ENCODE results near the gene MARK2. TPM values are rescaled to one million over a fixed set of nuclear protein-coding genes. Genes with fewer than 3 reads are reported as not detected.
"Not testable (repeated sequence)": the region's sequence is repeated elsewhere in the genome, so short reads cannot be mapped to it uniquely, and the experiment has no call there.

The MARK2 gene
- total RNA-seq, 1 donor from 2014 or later = 44.7 TPM

GRCh38 chr11:63846897-63847296 lies 8.0 kb downstream of the MARK2 start:
- no peak overlapping the region for H3K4me3 Mint-ChIP-seq
- H3K36me3 Mint-ChIP-seq (ENCODE audit: low read depth) = peaks cover 32% of the 10 kb centered on the region
- intact Hi-C loops (cut with micrococcal nuclease) = no loop called here
- no peaks in the 10 kb centered on the region for H3K27me3 Mint-ChIP-seq (ENCODE audit: insufficient read depth)
- no peak overlapping the region for H3K27ac Mint-ChIP-seq
- no peaks in the 10 kb centered on the region for H3K9me3 Mint-ChIP-seq
- H3K4me1 Mint-ChIP-seq (ENCODE audit: low read depth) = peaks cover 59% of the 10 kb centered on the region
- DNase-seq (ENCODE audit: low spot score) = no peak

- no peak for DNase-seq (ENCODE audit: low spot score)
- no peaks in the 10 kb centered on the region for H3K9me3 Mint-ChIP-seq
- H3K4me3 Mint-ChIP-seq = no peak overlapping the region
- H3K27me3 Mint-ChIP-seq (ENCODE audit: insufficient read depth) = no peaks in the 10 kb centered on the region
- peaks cover 62% of the 10 kb centered on the region for H3K4me1 Mint-ChIP-seq (ENCODE audit: low read depth)
- intact Hi-C loops (cut with micrococcal nuclease) = no loop called here
- no peak overlapping the region for H3K27ac Mint-ChIP-seq
- peaks cover 32% of the 10 kb centered on the region for H3K36me3 Mint-ChIP-seq (ENCODE audit: low read depth)
These were observed 8.5 kb downstream of the MARK2 start for GRCh38 chr11:63847363-63847762.

DNA sequence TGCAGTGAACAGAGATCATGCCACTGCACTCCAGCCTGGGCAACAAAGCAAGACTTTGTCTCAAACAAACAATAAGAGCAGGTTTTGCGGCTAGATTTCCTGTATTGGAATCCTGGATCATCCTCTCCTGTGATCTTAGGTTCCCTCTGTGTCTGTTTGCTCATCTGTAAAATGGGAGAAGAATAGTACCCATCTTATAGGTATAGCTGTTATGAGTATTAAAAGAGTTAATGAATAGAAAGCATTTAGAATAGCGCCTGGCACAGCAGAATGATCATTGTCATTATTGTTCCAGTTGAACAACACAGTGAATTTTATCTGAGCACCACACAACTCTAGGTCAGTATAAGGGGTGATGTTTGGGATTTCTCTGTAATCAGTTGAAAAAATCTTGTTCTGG lies 10.8 kb downstream of the MARK2 start:
- H3K27ac Mint-ChIP-seq = no peak overlapping the region
- H3K4me3 Mint-ChIP-seq = no peak overlapping the region
- no peak for DNase-seq (ENCODE audit: low spot score)
- H3K9me3 Mint-ChIP-seq = no peaks in the 10 kb centered on the region
- H3K27me3 Mint-ChIP-seq (ENCODE audit: insufficient read depth) = no peaks in the 10 kb centered on the region
- peaks cover 25% of the 10 kb centered on the region for H3K36me3 Mint-ChIP-seq (ENCODE audit: low read depth)
- intact Hi-C loops (cut with micrococcal nuclease) = loop anchor here (2.0 kb wide), 1 partner anchor 17 kb away; no protein-coding TSS in a partner anchor
- peaks cover 53% of the 10 kb centered on the region for H3K4me1 Mint-ChIP-seq (ENCODE audit: low read depth)

DNA sequence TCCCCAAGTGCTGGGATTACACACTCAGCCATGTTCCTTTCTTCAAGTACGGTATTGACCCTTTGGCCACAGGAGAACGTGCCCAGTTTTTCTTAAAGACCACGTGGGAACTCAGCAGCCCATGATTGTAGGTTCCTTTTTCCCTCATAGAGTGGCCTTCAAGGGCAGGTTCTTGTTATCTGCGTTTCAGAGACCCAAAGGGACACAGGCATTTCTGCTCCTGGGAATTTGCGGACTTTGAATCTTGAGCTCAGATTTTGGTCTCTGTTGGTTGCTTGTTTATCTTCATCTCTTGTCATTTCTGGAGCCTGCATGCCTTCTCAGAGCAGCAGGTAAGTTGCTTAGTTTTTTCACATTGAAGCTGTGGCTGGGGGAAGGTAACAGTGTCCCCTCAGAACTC lies 12.0 kb downstream of the MARK2 start:
- intact Hi-C loops (cut with micrococcal nuclease) = loop anchor here (1.0 to 2.0 kb wide), 2 partner anchors 11 to 16 kb away; no protein-coding TSS in a partner anchor
- H3K4me1 Mint-ChIP-seq (ENCODE audit: low read depth) = peaks cover 50% of the 10 kb centered on the region
- peak overlapping the region; percentile 73 for H3K27ac Mint-ChIP-seq
- no peak for DNase-seq (ENCODE audit: low spot score)
- peak overlapping the region; percentile 66 for H3K4me3 Mint-ChIP-seq
- H3K36me3 Mint-ChIP-seq (ENCODE audit: low read depth) = peaks cover 31% of the 10 kb centered on the region
- H3K9me3 Mint-ChIP-seq = no peaks in the 10 kb centered on the region
- no peaks in the 10 kb centered on the region for H3K27me3 Mint-ChIP-seq (ENCODE audit: insufficient read depth)

DNA sequence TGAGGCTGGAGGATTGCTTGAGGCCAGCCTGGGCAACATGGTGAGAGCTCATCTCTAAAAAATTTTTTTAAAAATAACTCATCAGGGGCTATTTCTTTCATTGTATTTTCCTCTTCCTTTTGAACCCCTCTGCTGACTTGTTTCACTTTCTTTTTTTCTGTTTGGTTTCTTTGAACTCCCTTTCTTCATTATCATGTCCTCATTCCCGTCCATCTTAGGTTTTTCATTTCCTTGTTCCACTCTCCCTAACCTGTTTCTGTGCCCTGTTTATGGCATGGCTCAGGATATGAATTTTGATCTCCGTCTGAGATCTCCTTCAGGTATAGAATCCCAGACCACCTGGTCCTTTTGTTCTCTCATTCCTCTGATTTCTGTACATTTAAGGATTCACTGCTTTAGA lies 12.5 kb downstream of the MARK2 start:
- Mint-ChIP-seq H3K27ac (peak overlapping the region; percentile 73), H3K4me1 (ENCODE audit: low read depth) (peaks cover 48% of the 10 kb centered on the region), H3K4me3 (peak overlapping the region; percentile 66), H3K27me3 (ENCODE audit: insufficient read depth) (no peaks in the 10 kb centered on the region), H3K36me3 (ENCODE audit: low read depth) (peaks cover 30% of the 10 kb centered on the region), H3K9me3 (no peaks in the 10 kb centered on the region)
- DNase-seq (ENCODE audit: low spot score) = no peak
- intact Hi-C loops (cut with micrococcal nuclease) = loop anchor here (1.0 to 2.0 kb wide), 2 partner anchors 11 to 15 kb away; no protein-coding TSS in a partner anchor

DNA sequence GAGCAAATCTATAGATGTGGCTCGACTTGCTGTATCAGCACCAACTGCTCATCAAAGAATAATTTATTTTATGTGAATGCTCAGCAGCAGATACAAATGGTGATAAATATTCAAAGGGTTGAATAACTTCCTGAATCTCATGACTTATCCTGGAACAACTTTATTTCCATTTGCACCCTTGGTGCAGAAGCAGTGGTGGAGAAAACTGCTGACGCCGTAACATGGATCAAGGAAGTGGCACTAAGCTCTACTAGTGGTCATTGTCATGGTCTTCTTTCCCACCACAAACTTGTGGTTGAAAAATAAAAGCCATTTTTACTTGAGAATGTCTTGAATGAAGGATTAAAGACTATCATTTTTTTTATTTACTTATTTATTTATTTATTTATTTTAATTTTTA lies 14.6 kb downstream of the MARK2 start:
- H3K36me3 Mint-ChIP-seq (ENCODE audit: low read depth) = peaks cover 27% of the 10 kb centered on the region
- H3K4me3 Mint-ChIP-seq = no peak overlapping the region
- intact Hi-C loops (cut with micrococcal nuclease) = no loop called here
- H3K27me3 Mint-ChIP-seq (ENCODE audit: insufficient read depth) = no peaks in the 10 kb centered on the region
- no peak for DNase-seq (ENCODE audit: low spot score)
- no peak overlapping the region for H3K27ac Mint-ChIP-seq
- peaks cover 37% of the 10 kb centered on the region for H3K4me1 Mint-ChIP-seq (ENCODE audit: low read depth)
- no peaks in the 10 kb centered on the region for H3K9me3 Mint-ChIP-seq

DNA sequence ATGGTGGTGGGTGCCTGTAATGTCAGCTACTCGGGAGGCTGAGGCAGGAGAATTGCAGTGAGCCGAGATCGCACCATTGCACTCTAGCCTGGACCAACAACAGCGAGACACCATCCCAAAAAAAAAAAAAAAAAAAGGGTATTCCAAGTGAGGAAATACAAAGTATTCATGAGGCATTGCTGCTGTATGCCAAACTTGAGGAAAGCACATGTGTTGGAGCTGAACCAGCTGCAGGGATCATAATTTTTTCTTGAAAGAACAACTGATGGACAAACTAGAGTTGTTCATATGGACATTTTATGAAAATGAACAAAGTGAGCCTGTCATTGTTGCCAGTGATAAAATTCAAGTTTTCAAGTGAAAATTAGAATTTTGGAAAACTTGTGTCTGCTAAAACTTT lies 15.8 kb downstream of the MARK2 start:
- intact Hi-C loops (cut with micrococcal nuclease) = no loop called here
- Mint-ChIP-seq H3K36me3 (ENCODE audit: low read depth) (peaks cover 25% of the 10 kb centered on the region), H3K9me3 (no peaks in the 10 kb centered on the region)

DNA sequence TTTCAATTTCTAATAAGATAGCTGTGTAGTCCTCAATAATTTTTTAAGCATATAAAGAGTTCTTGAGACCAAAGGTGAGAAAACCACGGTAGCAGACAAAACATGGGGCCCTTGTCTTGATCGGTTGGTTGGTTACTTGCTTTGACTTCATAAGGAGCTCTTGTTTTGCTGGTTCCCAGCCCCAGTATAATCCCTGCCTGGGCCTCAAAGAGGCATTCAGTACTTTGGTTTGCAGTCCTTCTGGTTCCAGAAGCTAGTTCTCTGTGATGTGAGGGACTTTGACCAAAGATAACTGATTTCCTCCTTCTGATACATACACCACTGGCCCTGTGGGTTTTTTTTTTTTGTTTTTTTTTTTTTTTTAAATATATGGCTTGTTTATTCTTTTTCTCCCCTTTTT lies 17.1 kb downstream of the MARK2 start:
- no peaks in the 10 kb centered on the region for H3K27me3 Mint-ChIP-seq (ENCODE audit: insufficient read depth)
- peaks cover 21% of the 10 kb centered on the region for H3K36me3 Mint-ChIP-seq (ENCODE audit: low read depth)
- DNase-seq (ENCODE audit: low spot score) = no peak
- no peak overlapping the region for H3K27ac Mint-ChIP-seq
- H3K4me1 Mint-ChIP-seq (ENCODE audit: low read depth) = peaks cover 29% of the 10 kb centered on the region
- no peaks in the 10 kb centered on the region for H3K9me3 Mint-ChIP-seq
- no peak overlapping the region for H3K4me3 Mint-ChIP-seq
- intact Hi-C loops (cut with micrococcal nuclease) = loop anchor here (2.0 kb wide), 1 partner anchor 15 kb away; no protein-coding TSS in a partner anchor

More for the DNA sequence above, 15.8 kb downstream of the MARK2 start:
- H3K27ac Mint-ChIP-seq = no peak overlapping the region
- no peaks in the 10 kb centered on the region for H3K27me3 Mint-ChIP-seq (ENCODE audit: insufficient read depth)
- no peak for DNase-seq (ENCODE audit: low spot score)
- H3K4me1 Mint-ChIP-seq (ENCODE audit: low read depth) = peaks cover 38% of the 10 kb centered on the region
- no peak overlapping the region for H3K4me3 Mint-ChIP-seq

DNA sequence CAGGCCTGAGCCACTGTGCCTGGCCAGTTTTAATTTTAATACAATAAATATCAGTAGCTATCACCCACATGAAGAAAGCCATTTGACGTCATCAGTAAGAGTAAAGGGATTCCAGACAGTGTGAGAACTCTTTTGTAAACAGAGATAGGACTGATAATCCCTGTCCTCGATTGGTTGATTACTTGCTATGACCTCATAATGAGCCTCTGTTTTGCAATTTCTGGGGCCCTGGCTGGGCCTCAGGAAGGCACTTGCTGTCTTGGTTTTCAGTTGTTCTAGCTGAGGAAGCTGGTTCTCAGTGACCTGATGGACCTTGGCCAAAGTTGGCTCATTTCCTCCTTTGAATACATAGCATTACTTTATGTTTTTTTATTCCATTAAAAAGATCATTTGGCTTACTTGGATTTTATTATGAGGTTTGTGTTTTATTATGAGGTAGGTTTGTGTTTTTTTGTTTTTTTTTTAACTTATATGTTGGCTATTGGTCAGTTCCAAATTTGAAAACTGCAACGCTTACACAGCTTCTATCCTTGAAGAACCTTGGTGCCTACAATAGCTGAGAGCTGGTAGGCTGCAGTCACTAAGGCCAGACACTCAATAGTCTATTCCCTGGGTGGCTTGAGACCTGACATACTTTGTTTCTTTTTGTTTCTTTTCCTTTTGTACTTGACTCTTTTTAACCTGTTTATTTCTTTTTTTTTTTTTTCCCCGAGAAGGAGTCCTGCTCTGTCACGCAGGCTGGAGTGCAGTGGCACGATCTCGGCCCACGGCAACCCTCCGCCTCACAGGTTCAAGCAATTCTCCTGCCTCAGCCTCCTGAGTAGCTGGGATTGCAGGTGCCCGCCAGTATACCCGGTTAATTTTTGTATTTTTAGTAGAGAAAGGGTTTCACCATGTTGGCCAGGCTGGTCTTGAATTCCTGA lies 20.0 kb downstream of the MARK2 start:
- H3K27ac Mint-ChIP-seq = no peak overlapping the region
- H3K9me3 Mint-ChIP-seq = no peaks in the 10 kb centered on the region
- no peak for DNase-seq (ENCODE audit: low spot score)
- H3K27me3 Mint-ChIP-seq (ENCODE audit: insufficient read depth) = no peaks in the 10 kb centered on the region
- intact Hi-C loops (cut with micrococcal nuclease) = no loop called here
- H3K4me3 Mint-ChIP-seq = no peak overlapping the region
- H3K4me1 Mint-ChIP-seq (ENCODE audit: low read depth) = peaks cover 34% of the 10 kb centered on the region
- H3K36me3 Mint-ChIP-seq (ENCODE audit: low read depth) = peaks cover 17% of the 10 kb centered on the region

DNA sequence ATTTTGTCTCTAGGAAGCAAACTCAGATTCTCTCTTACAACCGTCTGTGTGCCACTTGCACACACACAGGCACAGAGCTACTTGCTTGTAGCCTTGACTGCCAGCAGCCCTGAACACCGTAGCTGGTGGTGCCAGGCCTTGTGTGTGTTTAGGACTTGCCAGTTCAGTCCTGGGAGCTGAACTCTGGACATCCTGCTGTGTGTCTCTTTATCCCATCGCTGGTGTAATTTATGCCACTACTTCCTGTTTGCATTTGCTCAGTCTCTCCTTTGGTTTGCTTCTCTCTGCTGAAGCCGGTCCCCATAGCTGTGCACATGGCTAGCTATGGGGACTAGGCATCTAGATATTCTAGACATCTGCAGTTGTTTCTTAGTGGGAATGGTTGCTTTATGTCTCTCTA lies 24.0 kb downstream of the MARK2 start:
- DNase-seq (ENCODE audit: low spot score) = no peak
- intact Hi-C loops (cut with micrococcal nuclease) = no loop called here
- Mint-ChIP-seq H3K9me3 (no peaks in the 10 kb centered on the region), H3K27me3 (ENCODE audit: insufficient read depth) (no peaks in the 10 kb centered on the region), H3K4me3 (no peak overlapping the region), H3K27ac (peak overlapping the region; percentile 2), H3K4me1 (ENCODE audit: low read depth) (peaks cover 54% of the 10 kb centered on the region), H3K36me3 (ENCODE audit: low read depth) (peaks cover 14% of the 10 kb centered on the region)

DNA sequence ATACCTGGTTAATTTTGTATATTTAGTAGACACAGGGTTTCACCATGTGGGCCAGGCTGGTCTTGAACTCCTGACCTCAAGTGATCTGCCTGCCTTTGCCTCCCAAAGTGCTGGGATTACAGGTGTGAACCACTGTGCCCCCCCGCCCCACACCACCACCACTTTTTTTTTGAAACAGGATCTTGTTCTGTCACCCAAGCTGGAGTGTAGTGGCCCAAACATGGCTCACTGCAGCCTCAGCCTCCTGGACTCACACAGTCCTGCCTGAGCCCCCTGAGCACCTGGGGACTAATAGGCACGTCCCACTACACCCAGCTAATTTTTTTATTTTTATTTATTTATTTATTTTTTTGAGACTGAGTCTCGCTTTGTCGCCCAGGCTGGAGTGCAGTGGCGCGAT lies 24.7 kb downstream of the MARK2 start:
- intact Hi-C loops (cut with micrococcal nuclease); H3K9me3 Mint-ChIP-seq; H3K4me3 Mint-ChIP-seq; H3K27ac Mint-ChIP-seq; DNase-seq (ENCODE audit: low spot score); H3K27me3 Mint-ChIP-seq (ENCODE audit: insufficient read depth): not testable (repeated sequence)
- H3K4me1 Mint-ChIP-seq (ENCODE audit: low read depth) = peaks cover 60% of the 10 kb centered on the region
- H3K36me3 Mint-ChIP-seq (ENCODE audit: low read depth) = peaks cover 19% of the 10 kb centered on the region

GRCh38 chr11:63866211-63866610 lies 27.3 kb downstream of the MARK2 start:
- H3K4me3 Mint-ChIP-seq = peak overlapping the region; percentile 68
- H3K27ac Mint-ChIP-seq = peak overlapping the region; percentile 45
- H3K36me3 Mint-ChIP-seq (ENCODE audit: low read depth) = peaks cover 22% of the 10 kb centered on the region
- H3K27me3 Mint-ChIP-seq (ENCODE audit: insufficient read depth) = no peaks in the 10 kb centered on the region
- no peaks in the 10 kb centered on the region for H3K9me3 Mint-ChIP-seq
- peaks cover 78% of the 10 kb centered on the region for H3K4me1 Mint-ChIP-seq (ENCODE audit: low read depth)
- DNase-seq (ENCODE audit: low spot score) = peak; percentile 60
- intact Hi-C loops (cut with micrococcal nuclease) = loop anchor here (1.0 to 5.0 kb wide), 7 partner anchors 15 to 120 kb away; partner anchors contain the start of genes OTUB1 and SPINDOC

DNA sequence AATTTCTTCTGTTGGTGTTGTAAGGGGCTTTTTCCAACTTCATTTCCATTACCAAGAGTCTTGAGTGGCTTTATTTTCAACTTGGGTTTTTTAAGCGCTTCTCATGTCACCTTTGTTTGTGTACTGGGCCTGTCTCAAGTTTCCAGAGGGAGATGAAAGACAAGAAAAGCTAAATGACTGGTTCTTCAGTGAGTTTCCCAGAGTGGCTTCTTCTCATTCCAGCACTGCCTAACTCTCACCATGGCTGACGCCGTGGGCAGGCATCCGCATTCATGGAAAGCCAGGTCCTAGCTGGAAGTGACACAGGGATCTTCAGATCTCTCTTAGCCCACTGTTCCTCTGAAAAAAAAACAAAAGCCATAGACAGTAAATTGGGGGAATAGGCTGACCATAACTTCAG lies 28.6 kb downstream of the MARK2 start:
- no peaks in the 10 kb centered on the region for H3K27me3 Mint-ChIP-seq (ENCODE audit: insufficient read depth)
- no peak overlapping the region for H3K4me3 Mint-ChIP-seq
- intact Hi-C loops (cut with micrococcal nuclease) = loop anchor here (2.0 to 5.0 kb wide), 2 partner anchors 17 to 40 kb away; no protein-coding TSS in a partner anchor
- H3K27ac Mint-ChIP-seq = no peak overlapping the region
- no peaks in the 10 kb centered on the region for H3K9me3 Mint-ChIP-seq
- H3K36me3 Mint-ChIP-seq (ENCODE audit: low read depth) = peaks cover 22% of the 10 kb centered on the region
- DNase-seq (ENCODE audit: low spot score) = no peak
- H3K4me1 Mint-ChIP-seq (ENCODE audit: low read depth) = peaks cover 80% of the 10 kb centered on the region

Data from activated T-helper 1 cell treated with anti-CD3 and anti-CD28 coated beads, Interleukin-12 subunit alpha, Interleukin-12 subunit beta, Interleukin-2, Interleukin-4 antibody, amounts not matched to agents 30 ng/mL and 10 ng/mL and 1 ng/mL, durations not matched to agents 14 hours and 24 hours and 36 hours (primary cell).